SK-N-DZ (cell line): ENCODE results near the gene ELFN1.

ENCODE experiments used
- DNase-seq: peaks from one replicate; pipeline ENCODE4 v3.0.0-alpha.2; 2015; ENCODE audit warnings: low spot score

ELFN1 gene

GRCh38 chr7:1663857-1664651 is 6.0 kb upstream of the ELFN1 start:
- DNase-seq = no peak

- DNase-seq = peak; percentile 87
Observed at GRCh38 chr7:1664711-1665548, 5.1 kb upstream of the ELFN1 start.

DNA sequence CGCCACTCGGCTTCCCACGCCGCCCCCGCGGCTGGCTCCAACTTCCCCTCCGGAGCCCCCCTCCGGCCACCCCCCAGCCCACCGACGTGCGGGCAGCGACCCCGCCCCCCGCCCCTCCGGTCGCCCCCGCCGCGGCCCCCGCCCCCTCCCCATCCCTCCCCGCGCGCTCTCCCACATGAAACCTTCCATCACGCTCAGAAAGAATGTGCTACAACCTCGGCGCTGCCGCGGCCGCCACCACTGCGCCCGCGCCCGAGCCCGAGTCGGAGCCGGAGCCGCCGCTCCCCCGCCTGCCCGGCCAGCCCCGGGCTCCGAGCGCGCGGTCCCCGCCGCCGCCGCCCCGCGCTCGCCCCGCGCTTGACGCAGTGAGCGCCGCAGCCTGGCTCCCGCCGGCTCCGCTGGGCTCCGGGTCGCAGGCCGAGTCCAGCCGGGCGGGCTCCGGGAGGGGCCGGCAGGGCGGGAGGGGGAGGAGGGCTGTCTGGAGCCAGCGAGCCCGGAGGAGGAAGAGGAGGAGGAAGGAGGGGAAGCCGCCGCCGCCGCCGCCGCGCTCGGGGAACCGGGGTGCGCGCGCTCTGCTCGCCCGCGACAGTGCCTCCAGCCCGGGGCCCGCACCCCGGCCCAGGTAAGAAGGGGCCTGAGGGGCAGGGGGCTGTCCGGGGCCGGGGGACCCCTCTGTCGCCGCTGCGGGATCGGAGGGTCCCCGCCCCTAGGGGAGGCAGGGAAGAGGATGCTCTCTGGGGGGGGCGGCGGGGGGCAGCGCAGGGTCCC is 4.3 kb upstream of the ELFN1 start:
- DNase-seq = no peak

GRCh38 chr7:1666317-1666822 is 3.7 kb upstream of the ELFN1 start:
- DNase-seq = no peak

DNA sequence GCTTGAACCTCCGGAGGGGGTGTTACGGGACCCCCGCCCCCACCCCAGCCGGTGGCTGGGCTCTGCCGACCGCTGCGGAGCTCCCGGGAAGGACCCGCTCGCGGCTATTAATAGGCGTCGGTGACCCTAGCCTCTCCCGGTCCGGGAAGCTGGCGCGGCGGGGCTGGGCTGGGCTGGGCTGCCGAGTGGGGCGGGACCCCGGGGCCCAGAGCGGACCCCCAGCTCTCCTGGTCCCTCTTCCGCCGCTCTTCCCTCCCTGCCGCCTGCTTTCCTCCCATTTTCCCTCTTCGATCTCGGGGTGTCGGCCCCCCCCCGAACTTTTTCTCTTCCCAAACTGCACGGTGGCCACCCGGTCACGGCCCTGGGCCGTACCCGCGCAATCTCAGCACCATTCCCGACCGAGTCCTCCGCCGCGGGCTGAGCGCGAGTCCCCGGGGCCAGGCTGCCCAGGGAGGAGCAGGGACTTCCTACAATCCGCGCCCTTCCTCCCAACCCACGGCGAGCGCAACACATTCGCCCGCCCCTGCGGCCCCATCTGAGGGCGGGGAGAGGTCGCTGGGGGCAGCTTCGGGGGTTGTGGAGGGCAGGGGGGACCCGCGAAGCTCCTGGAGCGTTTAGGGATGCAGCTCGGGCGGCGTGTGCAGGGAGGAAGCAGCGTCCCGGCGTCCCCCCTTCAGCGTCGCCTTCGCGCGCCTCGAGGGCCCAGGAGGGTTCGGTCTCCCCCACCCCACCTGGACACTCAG is 3.1 kb upstream of the ELFN1 start:
- no peak for DNase-seq

- DNase-seq = peak; percentile 59
Observed at GRCh38 chr7:1667566-1668395, 2.3 kb upstream of the ELFN1 start.

DNA sequence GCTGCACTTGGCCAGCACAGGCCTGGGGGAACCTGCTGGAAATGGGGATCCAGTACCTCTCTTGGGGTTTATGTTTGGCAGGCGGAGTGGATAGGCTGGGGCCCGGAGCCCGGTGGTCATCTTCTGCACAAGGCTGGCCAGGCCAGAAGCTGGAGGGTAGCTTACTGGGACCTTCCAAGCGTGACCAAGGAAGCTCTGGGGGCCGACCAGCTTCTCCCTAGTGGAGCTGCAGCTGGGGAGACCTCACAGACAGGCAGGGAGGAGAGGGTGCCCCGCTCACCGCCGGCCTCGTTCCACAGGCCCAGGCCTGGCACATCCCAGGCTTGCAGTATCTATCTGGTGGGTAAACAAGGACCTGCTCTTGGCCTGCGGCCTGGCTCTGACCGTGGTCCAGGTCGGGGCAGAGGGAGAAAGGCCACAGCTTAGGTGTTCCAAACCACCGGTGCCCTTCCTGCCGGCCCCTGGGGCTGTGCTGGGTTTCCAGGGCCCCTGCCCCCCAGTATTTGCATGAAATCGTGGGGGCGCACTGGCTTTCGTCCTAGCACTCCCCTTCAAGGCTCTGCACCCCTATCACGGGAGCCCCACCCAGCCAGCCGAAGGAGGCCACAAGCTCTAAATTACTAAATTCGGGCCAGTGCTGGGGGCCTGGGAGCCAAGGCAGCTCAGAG is 1.5 kb upstream of the ELFN1 start:
- peak; percentile 52 for DNase-seq

- DNase-seq = no peak
Observed at GRCh38 chr7:1669064-1669951, 769 bp upstream of the ELFN1 start.

DNA sequence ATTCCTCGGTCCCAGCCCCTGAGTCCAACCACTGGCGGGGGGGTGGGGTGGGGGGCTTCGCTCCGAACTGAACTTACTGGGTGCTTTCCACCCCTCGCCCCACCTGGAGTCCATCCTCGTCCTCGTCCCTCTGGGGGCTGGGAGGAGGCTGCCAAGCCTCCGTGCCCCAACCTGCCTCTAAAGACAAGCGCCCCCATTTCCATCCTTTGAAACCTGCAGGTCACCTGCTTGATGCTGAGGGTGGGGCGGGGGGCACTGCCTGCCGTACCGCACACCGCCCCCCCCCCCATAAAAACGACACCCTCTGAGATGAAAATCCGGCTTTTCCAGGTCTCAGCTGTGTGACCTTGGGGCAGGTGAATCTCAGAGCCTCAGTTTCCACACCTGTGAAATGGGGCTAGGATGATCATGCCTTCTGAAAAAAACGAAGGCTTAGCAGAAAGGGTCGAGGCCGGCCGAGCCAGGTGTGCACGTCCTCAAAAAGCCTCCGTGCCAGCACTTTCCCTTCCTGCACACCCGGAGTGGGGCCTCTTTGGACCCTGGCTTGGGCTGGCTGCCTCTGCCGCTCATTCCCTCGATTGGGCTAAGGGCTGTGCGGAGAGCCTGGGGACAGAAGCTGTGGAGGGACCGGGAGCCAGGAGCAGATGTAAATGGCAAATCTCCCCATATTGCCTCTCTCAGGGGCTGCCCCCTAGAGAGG is 967 bp downstream of the ELFN1 start:
- no peak for DNase-seq

DNA sequence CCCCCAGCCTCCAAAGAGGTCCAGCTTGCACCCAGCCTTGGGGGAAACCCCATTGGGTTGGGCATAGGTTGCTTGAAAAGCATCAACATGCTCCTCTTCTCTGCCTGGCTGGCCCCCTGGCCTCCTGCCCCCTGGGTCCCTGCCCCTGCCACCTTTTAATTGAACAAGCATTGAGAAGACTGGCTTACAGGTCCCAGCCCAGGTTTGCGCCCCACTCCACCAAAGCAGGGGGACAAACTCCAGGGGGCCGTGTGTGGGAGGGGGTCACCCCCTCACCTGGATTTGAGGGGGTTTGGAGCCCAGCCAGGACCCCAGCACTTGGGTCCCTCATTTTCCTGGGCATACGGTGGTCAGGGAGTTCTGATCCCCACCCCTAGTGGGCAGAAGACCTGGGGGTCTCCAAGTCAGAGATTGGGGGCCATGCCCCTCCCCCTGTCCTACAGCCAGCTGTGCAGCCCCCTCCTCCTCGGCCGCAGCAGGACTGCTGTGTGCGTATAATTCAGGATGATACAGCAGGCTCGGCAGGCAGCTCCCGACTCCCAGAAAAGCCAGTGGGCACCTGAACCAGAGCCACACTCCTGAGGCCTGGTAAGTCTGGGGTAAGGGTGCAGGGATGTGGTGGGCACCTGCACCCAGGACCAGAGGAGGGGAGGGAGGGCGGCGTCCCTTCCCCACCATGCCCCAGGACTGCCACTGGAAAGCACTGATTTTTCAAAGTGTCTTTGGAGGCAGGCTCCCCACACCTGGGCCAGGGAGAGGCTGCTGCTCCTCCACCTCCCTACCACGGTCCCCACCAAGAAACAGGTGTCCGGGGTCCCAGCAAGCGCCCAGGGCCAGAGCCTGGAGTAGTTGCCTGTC is 1.7 kb downstream of the ELFN1 start:
- no peak for DNase-seq

GRCh38 chr7:1672851-1673486 is 2.9 kb downstream of the ELFN1 start:
- no peak for DNase-seq

DNA sequence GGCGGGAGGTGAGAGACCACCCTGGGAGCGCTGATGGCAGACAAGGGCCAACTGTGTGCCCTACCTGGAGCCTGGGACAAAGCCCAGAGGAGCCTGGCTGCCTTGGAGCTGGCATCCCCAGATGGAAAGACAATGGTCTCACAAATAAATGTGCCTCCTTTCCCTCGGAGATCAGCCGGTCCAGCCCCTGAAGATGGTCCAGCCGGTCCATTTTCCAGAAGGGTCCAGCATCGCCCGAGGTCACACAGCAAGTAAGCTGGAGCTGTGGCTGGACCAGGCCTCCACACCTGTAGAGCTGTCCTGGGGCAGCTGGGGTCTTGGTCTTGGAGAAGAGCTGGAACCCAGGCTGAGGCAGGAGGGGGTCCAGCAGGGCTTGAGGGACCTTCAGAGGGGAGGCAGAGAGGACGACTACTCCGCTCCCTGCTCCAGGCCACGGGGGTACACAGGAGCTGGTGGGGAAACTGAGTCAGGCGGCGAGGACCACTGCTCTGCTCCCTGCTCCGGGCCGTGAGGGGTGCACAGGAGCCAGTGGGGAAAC is 3.6 kb downstream of the ELFN1 start:
- DNase-seq = no peak

- DNase-seq = no peak
Observed at GRCh38 chr7:1674161-1675035, 4.3 kb downstream of the ELFN1 start.

DNA sequence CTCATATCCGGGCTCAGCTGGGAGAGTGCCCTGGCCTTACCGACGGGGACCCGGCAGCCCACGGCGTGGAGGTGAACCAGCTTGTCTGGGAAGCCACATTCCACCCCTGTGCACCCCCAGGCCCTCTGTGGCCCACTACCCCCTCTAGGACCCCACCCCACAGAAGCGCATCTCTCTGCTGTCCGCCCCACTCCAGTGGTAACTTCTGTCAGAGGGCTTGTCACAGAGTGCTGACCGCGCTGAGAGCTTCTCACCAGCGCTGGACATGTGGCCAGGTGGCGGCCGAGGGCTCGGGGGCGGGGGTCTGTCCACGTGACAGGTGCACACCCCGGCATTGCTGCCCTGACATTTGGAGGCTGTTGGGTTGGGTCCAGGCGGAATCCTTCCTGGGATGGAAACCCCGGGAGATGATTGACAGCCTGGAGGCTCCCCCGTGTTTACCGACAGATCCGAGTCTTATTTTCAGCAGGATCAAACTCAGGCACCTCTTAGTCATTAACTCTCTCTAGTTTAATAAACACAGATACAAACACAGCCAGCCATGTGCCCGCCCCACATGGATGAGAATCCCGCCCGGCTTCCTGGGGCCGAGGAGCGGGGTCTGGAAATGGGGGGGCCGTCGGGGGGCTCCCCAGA is 5.1 kb downstream of the ELFN1 start:
- DNase-seq = no peak
